K562 (cell line): Measurements from ENCODE around the gene RNU6-9. TPM values are rescaled to one million over a fixed set of nuclear protein-coding genes. Genes with fewer than 3 reads are reported as not detected.

Source experiments
- EZH2 ChIP-seq: IDR thresholded peaks from 2 replicates; pipeline ENCODE4 v1.6.1; 2012; ENCODE audit warnings: low read depth, mild to moderate bottlenecking, inconsistent platforms, low read length, borderline replicate concordance
- MCM2 ChIP-seq: fragments of 450-650 bp; IDR thresholded peaks from 2 replicates; pipeline ENCODE4 v1.6.1; 2017; ENCODE audit warnings: low read depth, mild to moderate bottlenecking
- MYC ChIP-seq, 2 experiments: fragments of 250-450 bp in 1 of 2; sonication (Bioruptor Pico) in 1 of 2; IDR thresholded peaks; 2 replicates each; pipeline versions ENCODE4 v1.5.1 to v1.6.1; 2012 to 2021; ENCODE audit warnings: low read depth in 2 of 2, borderline replicate concordance in 1 of 2, improper control_type of control experiment in 1 of 2, low read length in 1 of 2, mild to moderate bottlenecking in 1 of 2, moderate library complexity in 1 of 2
- NONO ChIP-seq, 2 experiments: fragments of 200-400 bp in 1 of 2; fragments of 450-650 bp in 1 of 2; formaldehyde crosslinking in 1 of 2; IDR thresholded peaks; 2 replicates each; pipeline ENCODE4 v1.6.1; 2017; ENCODE audit warnings: low read depth in 2 of 2, mild to moderate bottlenecking in 2 of 2, moderate library complexity in 2 of 2, low read length in 1 of 2
- PHTF2 ChIP-seq: fragments of 250-450 bp; sonication (Bioruptor Pico); IDR thresholded peaks from 2 replicates; pipeline ENCODE4 v1.5.0; 2021; ENCODE audit warnings: mild to moderate bottlenecking
- RCOR1 ChIP-seq, 2 experiments: IDR thresholded peaks; 2 replicates each; pipeline ENCODE4 v1.6.1; 2012; ENCODE audit warnings: low read depth in 2 of 2, low read length in 2 of 2, borderline replicate concordance in 1 of 2, improper control_type of control experiment in 1 of 2
- SP1 ChIP-seq: sonication (generic); formaldehyde crosslinking; IDR thresholded peaks from 2 replicates; pipeline ENCODE4 v1.8.1; 2022; ENCODE audit warnings: mild to moderate bottlenecking, missing genetic modification reagents
- TRIM28 ChIP-seq: fragments of 450-650 bp; IDR thresholded peaks from 2 replicates; pipeline ENCODE4 v1.6.1; 2017
- polyA plus RNA-seq, 8 experiments: library from polyadenylated mRNA; depleted of rRNA in 4 of 8; stranded (reverse) in 5 of 8; unstranded in 3 of 8; fragments of >200 nt; fragmentation: Nextera tagmentation in 2 of 8; fragmentation: Illumina TruSeq in 1 of 8; extraction: Ambion mirVana in 2 of 8; extraction: Trizol in 1 of 8; gene quantifications; 2 replicates each; pipeline versions ENCODE4 v1.2.1 to v1.2.3, GENCODE V29; 2011 to 2014; ENCODE audit warnings: inconsistent platforms in 1 of 8, missing spikeins in 1 of 8
- total RNA-seq, 7 experiments: library from RNA; depleted of rRNA in 6 of 7; stranded (reverse); fragments of >200 nt in 6 of 7; fragmentation: Illumina TruSeq in 2 of 7; extraction: Trizol in 2 of 7; gene quantifications; 2 replicates each; pipeline versions ENCODE4 v1.2.1 to v1.2.3, GENCODE V29; 2011 to 2021; ENCODE audit warnings: low replicate concordance in 1 of 7
- TF ChIP-seq, protein P1 (sequence below), 2 experiments: IDR thresholded peaks; 2 replicates each; pipeline ENCODE4 v1.6.1; 2012; ENCODE audit warnings: improper control_type of control experiment in 2 of 2, low read depth in 2 of 2, low read length in 2 of 2, borderline replicate concordance in 1 of 2
- TF ChIP-seq, protein P2 (sequence below): fragments of 450-650 bp; formaldehyde crosslinking; conservative IDR thresholded peaks from 2 replicates; pipeline ENCODE4 v1.4.0; 2022; ENCODE audit warnings: mild to moderate bottlenecking, missing genetic modification characterization

The RNU6-9 gene
- total and polyA plus RNA-seq, 9 of the 15 experiments (the other 6 are each of a cell fraction or from before 2014, with no cell fraction given): not detected

GRCh38 chr19:900302-901111 is 7.2 kb downstream of the RNU6-9 start (continued):
- TF ChIP-seq, protein P1, sequence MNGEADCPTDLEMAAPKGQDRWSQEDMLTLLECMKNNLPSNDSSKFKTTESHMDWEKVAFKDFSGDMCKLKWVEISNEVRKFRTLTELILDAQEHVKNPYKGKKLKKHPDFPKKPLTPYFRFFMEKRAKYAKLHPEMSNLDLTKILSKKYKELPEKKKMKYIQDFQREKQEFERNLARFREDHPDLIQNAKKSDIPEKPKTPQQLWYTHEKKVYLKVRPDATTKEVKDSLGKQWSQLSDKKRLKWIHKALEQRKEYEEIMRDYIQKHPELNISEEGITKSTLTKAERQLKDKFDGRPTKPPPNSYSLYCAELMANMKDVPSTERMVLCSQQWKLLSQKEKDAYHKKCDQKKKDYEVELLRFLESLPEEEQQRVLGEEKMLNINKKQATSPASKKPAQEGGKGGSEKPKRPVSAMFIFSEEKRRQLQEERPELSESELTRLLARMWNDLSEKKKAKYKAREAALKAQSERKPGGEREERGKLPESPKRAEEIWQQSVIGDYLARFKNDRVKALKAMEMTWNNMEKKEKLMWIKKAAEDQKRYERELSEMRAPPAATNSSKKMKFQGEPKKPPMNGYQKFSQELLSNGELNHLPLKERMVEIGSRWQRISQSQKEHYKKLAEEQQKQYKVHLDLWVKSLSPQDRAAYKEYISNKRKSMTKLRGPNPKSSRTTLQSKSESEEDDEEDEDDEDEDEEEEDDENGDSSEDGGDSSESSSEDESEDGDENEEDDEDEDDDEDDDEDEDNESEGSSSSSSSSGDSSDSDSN (IDR thresholded peaks at IDR 0.05; ENCODE audit: borderline replicate concordance in 1 of 2, low read depth in 2 of 2, low read length in 2 of 2): peak in 1 of 2 experiments; percentile 63; a peak in 1 of 4 replicates
- TF ChIP-seq TRIM28 (no peak), SP1 (CRISPR knock-in tag) (peak; percentile 29; the same call in 1 of the 2 replicates), MYC (IDR thresholded peaks at IDR 0.05; ENCODE audit: low read depth, low read length) (peak; percentile 44), MYC (CRISPR knock-in tag; IDR thresholded peaks at IDR 0.05; ENCODE audit: borderline replicate concordance, low read depth) (no peak), NONO (IDR thresholded peaks at IDR 0.05; ENCODE audit: low read depth in 2 of 2, low read length in 1 of 2) (0 out of 4 replicates have a peak, but pooled peaks of 1 of the 2 experiments have one; percentile 53), EZH2 (no peak), PHTF2 (no peak), RCOR1 (IDR thresholded peaks at IDR 0.05; ENCODE audit: borderline replicate concordance in 1 of 2, low read depth in 2 of 2, low read length in 2 of 2) (0 out of 4 replicates have a peak, but pooled peaks of 1 of the 2 experiments have one; percentile 9), MCM2 (peak; percentile 75; the same call in 1 of the 2 replicates)
- TF ChIP-seq, protein P2, sequence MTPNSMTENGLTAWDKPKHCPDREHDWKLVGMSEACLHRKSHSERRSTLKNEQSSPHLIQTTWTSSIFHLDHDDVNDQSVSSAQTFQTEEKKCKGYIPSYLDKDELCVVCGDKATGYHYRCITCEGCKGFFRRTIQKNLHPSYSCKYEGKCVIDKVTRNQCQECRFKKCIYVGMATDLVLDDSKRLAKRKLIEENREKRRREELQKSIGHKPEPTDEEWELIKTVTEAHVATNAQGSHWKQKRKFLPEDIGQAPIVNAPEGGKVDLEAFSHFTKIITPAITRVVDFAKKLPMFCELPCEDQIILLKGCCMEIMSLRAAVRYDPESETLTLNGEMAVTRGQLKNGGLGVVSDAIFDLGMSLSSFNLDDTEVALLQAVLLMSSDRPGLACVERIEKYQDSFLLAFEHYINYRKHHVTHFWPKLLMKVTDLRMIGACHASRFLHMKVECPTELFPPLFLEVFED (CRISPR knock-in tag): peak; percentile 88; the same call in 1 of the 2 replicates
- TF ChIP-seq, all 486 proteins: peak for 43
